Keratinocyte (primary cell): ENCODE results near the gene PWWP2B. TPM values are rescaled to one million over a fixed set of nuclear protein-coding genes. Genes with fewer than 3 reads are reported as not detected.

Experiments used
- DNase-seq: peaks from one replicate; pipeline ENCODE4 v3.0.0-alpha.2; 2011; ENCODE audit warnings: low read depth, missing footprints, low spot score
- FAIRE-seq: peaks from 2 replicates; lab custom pipeline; 2011; peaks lifted over from hg19 to GRCh38; lab: Jason Lieb, UNC
- H2AFZ ChIP-seq: 2 replicates; pipeline ENCODE4 v1.6.0; 2012; ENCODE audit warnings: low read length, control low read depth, inconsistent platforms; ENCODE audit not compliant: control insufficient read depth
- H3K27ac ChIP-seq: 2 replicates; pipeline ENCODE4 v1.5.1; 2011; ENCODE audit warnings: low read length; ENCODE audit not compliant: control insufficient read depth, insufficient read depth
- H3K27me3 ChIP-seq: 3 replicates; pipeline ENCODE4 v1.6.0; 2011; ENCODE audit warnings: low read length; ENCODE audit not compliant: control insufficient read depth, insufficient read depth; ENCODE audit errors: extremely low read depth
- H3K36me3 ChIP-seq, 2 experiments: 2 replicates in 1 of 2; 3 replicates in 1 of 2; pipeline ENCODE4 v1.5.1; 2011; ENCODE audit warnings: low read length in 2 of 2, mild to moderate bottlenecking in 1 of 2; ENCODE audit not compliant: control insufficient read depth in 2 of 2, insufficient read depth in 2 of 2; ENCODE audit errors: extremely low read depth in 1 of 2
- H3K4me1 ChIP-seq: 3 replicates; pipeline ENCODE4 v1.5.1; 2011; ENCODE audit warnings: low read length; ENCODE audit not compliant: control insufficient read depth, insufficient read depth; ENCODE audit errors: extremely low read depth
- H3K4me2 ChIP-seq: 3 replicates; pipeline ENCODE4 v1.6.0; 2011; ENCODE audit warnings: low read depth, low read length; ENCODE audit not compliant: control insufficient read depth, insufficient read depth; ENCODE audit errors: extremely low read depth
- H3K4me3 ChIP-seq, 3 experiments: fragments of 200-600 bp in 1 of 3; sonication (generic) in 1 of 3; 2 replicates in 2 of 3; 3 replicates in 1 of 3; pipeline ENCODE4 v1.5.1; 2011 to 2016; ENCODE audit warnings: low read length in 3 of 3, mild to moderate bottlenecking in 3 of 3, control low read depth in 2 of 3, inconsistent platforms in 1 of 3, low read depth in 1 of 3, mixed read lengths in 1 of 3, mixed run types in 1 of 3, moderate library complexity in 1 of 3; ENCODE audit not compliant: control insufficient read depth in 2 of 3, insufficient read depth in 2 of 3; ENCODE audit errors: extremely low read depth in 1 of 3
- H3K79me2 ChIP-seq: 2 replicates; pipeline ENCODE4 v1.6.0; 2012; ENCODE audit warnings: low read length; ENCODE audit not compliant: control insufficient read depth, insufficient read depth
- H3K9ac ChIP-seq: 3 replicates; pipeline ENCODE4 v1.6.0; 2011; ENCODE audit warnings: low read length; ENCODE audit not compliant: control insufficient read depth, insufficient read depth; ENCODE audit errors: extremely low read depth
- H3K9me1 ChIP-seq: 3 replicates; pipeline ENCODE4 v1.6.0; 2011; ENCODE audit warnings: low read length; ENCODE audit not compliant: control insufficient read depth, insufficient read depth; ENCODE audit errors: extremely low read depth
- H3K9me3 ChIP-seq: 2 replicates; pipeline ENCODE4 v1.5.1; 2012; ENCODE audit warnings: low read depth, low read length; ENCODE audit not compliant: control insufficient read depth
- H4K20me1 ChIP-seq: 3 replicates; pipeline ENCODE4 v1.6.0; 2011; ENCODE audit warnings: low read length; ENCODE audit not compliant: control insufficient read depth, insufficient read depth; ENCODE audit errors: extremely low read depth
- CTCF ChIP-seq, 3 experiments: IDR thresholded peaks in 1 of 3; conservative IDR thresholded peaks in 1 of 3; optimal IDR thresholded peaks in 1 of 3; 2 replicates in 2 of 3; 3 replicates in 1 of 3; pipeline versions ENCODE3 to v1.5.1; 2011; ENCODE audit warnings: low read length in 3 of 3, mild to moderate bottlenecking in 3 of 3, moderate library complexity in 2 of 3, control low read depth in 1 of 3, inconsistent platforms in 1 of 3; ENCODE audit not compliant: insufficient read depth in 2 of 3; ENCODE audit errors: extremely low read depth in 1 of 3
- EZH2 ChIP-seq: IDR thresholded peaks from one replicate; pipeline ENCODE4 v1.6.1; 2012; ENCODE audit warnings: inconsistent platforms, mild to moderate bottlenecking, low read length, moderate library complexity
- dilution Hi-C: fragments of 300-500 bp; cut with MboI; formaldehyde crosslinking; loops from one replicate; pipeline ENCODE4 v1.7.0; 2020; ENCODE audit warnings: low sequenced_read_pairs; ENCODE audit not compliant: extremely low pct_ligation_motif_present
- polyA plus RNA-seq, 5 experiments: library from polyadenylated mRNA; depleted of rRNA in 3 of 5; stranded (reverse) in 3 of 5; stranded (forward) in 1 of 5; unstranded in 1 of 5; fragments of >200 nt; gene quantifications; 1 replicate in 1 of 5; 2 replicates in 3 of 5; 3 replicates in 1 of 5; pipeline versions ENCODE4 v1.2.1 to v1.2.3, GENCODE V29; 2011 to 2012; ENCODE audit warnings: missing spikeins in 2 of 5, low read depth in 1 of 5, low replicate concordance in 1 of 5

The PWWP2B gene
- polyA plus RNA-seq, 1 donor (not counting 4 experiments of a cell fraction or from before 2014, with no cell fraction given), result 3.1 TPM

- no peaks in the 10 kb centered on the region for H4K20me1 ChIP-seq
- no peak overlapping the region for H3K4me3 ChIP-seq
- dilution Hi-C loops, result no loop called here
- no peak overlapping the region for H3K4me2 ChIP-seq
- no peaks in the 10 kb centered on the region for H3K36me3 ChIP-seq
- no peaks in the 10 kb centered on the region for H3K9me3 ChIP-seq
- TF ChIP-seq CTCF (optimal IDR thresholded peaks at IDR 0.05 in 1 of 3, IDR thresholded peaks at IDR 0.05 in 1 of 3, conservative IDR thresholded peaks at IDR 0.05 in 1 of 3; ENCODE audit: extremely low read depth in 1 of 3, insufficient read depth in 2 of 3, low read length in 3 of 3) (no peak), EZH2 (no peak)
- FAIRE-seq, result no peak
- no peak overlapping the region for H3K9ac ChIP-seq
- no peak overlapping the region for H2AFZ ChIP-seq
- DNase-seq, result no peak
- no peaks in the 10 kb centered on the region for H3K9me1 ChIP-seq
- H3K4me1 ChIP-seq, result peaks cover 37% of the 10 kb centered on the region
- peak overlapping the region; percentile 22 for H3K27ac ChIP-seq
- H3K27me3 ChIP-seq, result no peaks in the 10 kb centered on the region
- no peaks in the 10 kb centered on the region for H3K79me2 ChIP-seq
Measured at GRCh38 chr10:132449051-132449810, 52.2 kb downstream of the PWWP2B start.

GRCh38 chr10:132449811-132450181 is 52.8 kb downstream of the PWWP2B start:
- H4K20me1 ChIP-seq, result no peaks in the 10 kb centered on the region
- H3K9me1 ChIP-seq, result no peaks in the 10 kb centered on the region
- H3K9me3 ChIP-seq, result no peaks in the 10 kb centered on the region
- no peak overlapping the region for H3K27ac ChIP-seq
- TF ChIP-seq EZH2, result no peak
- TF ChIP-seq CTCF (optimal IDR thresholded peaks at IDR 0.05 in 1 of 3, IDR thresholded peaks at IDR 0.05 in 1 of 3, conservative IDR thresholded peaks at IDR 0.05 in 1 of 3; ENCODE audit: extremely low read depth in 1 of 3, insufficient read depth in 2 of 3, low read length in 3 of 3), result no peak
- H3K4me2 ChIP-seq, result no peak overlapping the region
- H3K27me3 ChIP-seq, result no peaks in the 10 kb centered on the region
- peaks cover 37% of the 10 kb centered on the region for H3K4me1 ChIP-seq
- no peaks in the 10 kb centered on the region for H3K36me3 ChIP-seq
- no peak for FAIRE-seq
- dilution Hi-C loops, result no loop called here
- DNase-seq, result no peak
- H3K4me3 ChIP-seq, result no peak overlapping the region
- H3K9ac ChIP-seq, result no peak overlapping the region
- H2AFZ ChIP-seq, result no peak overlapping the region
- H3K79me2 ChIP-seq, result no peaks in the 10 kb centered on the region
